GM19023 (cell line): Measurements from ENCODE around the gene CEP97.
A peak's percentile ranks its signal among the peaks of the same experiment; 100 is the strongest.
"Not testable (repeated sequence)": the region's sequence is repeated elsewhere in the genome, so short reads cannot be mapped to it uniquely, and the experiment has no call there.

Experiments
- ATAC-seq: cut with Tn5 transposase; IDR thresholded peaks from one replicate; pipeline ENCODE4 v1.9.1; 2021; ENCODE audit warnings: mild to moderate bottlenecking, moderate library complexity; ENCODE audit not compliant: unreplicated experiment

The CEP97 gene

GRCh38 chr3:101758224-101758623 lies 33.8 kb downstream of the CEP97 start:
- ATAC-seq: no peak

GRCh38 chr3:101762041-101762646 lies 37.7 kb downstream of the CEP97 start:
- ATAC-seq: no peak

GRCh38 chr3:101777745-101778281 lies 53.4 kb downstream of the CEP97 start:
- not testable (repeated sequence) for ATAC-seq

- no peak for ATAC-seq
These were observed 54.1 kb downstream of the CEP97 start for GRCh38 chr3:101778385-101779046.

- ATAC-seq: peak; percentile 95
These were observed 54.8 kb downstream of the CEP97 start, which contains the start of gene NXPE3 for GRCh38 chr3:101779047-101779821. TSS of gene NXPE3 (plus strand) at chr3:101779211. CDS start at chr3:101785597, 6,386 bp downstream.

- no peak for ATAC-seq
These were observed 55.5 kb downstream of the CEP97 start for GRCh38 chr3:101779822-101780381.

GRCh38 chr3:101780661-101781060 lies 56.2 kb downstream of the CEP97 start:
- ATAC-seq: no peak

GRCh38 chr3:101781166-101781565 lies 56.8 kb downstream of the CEP97 start:
- ATAC-seq: no peak

- no peak for ATAC-seq
These were observed 60.6 kb downstream of the CEP97 start for GRCh38 chr3:101784855-101785613.

GRCh38 chr3:101791778-101792177 lies 67.4 kb downstream of the CEP97 start:
- peak; percentile 98 for ATAC-seq

GRCh38 chr3:101796077-101796680 lies 71.8 kb downstream of the CEP97 start:
- ATAC-seq: no peak

GRCh38 chr3:101801174-101801573 lies 76.8 kb downstream of the CEP97 start:
- ATAC-seq: no peak

GRCh38 chr3:101802179-101802578 lies 77.8 kb downstream of the CEP97 start:
- ATAC-seq: no peak

- peak; percentile 98 for ATAC-seq
These were observed 78.9 kb downstream of the CEP97 start for GRCh38 chr3:101803173-101803782.

GRCh38 chr3:101803939-101804338 lies 79.5 kb downstream of the CEP97 start:
- no peak for ATAC-seq

- no peak for ATAC-seq
These were observed 82.1 kb downstream of the CEP97 start for GRCh38 chr3:101806491-101806890.

- ATAC-seq: no peak
These were observed 83.5 kb downstream of the CEP97 start for GRCh38 chr3:101807888-101808287.

- no peak for ATAC-seq
These were observed 85.0 kb downstream of the CEP97 start for GRCh38 chr3:101809178-101810021.

GRCh38 chr3:101810022-101810418 lies 85.6 kb downstream of the CEP97 start:
- ATAC-seq: no peak
